Uterus (tissue), 2 donors: ENCODE measurements around the gene GRIK1.

Experiments used
- CTCF ChIP-seq, 4 experiments: fragments of 200-600 bp in 2 of 4; fragments of 450-650 bp in 2 of 4; sonication (generic) in 2 of 4; IDR thresholded peaks; one replicate each; pipeline ENCODE4 v1.5.1; 2016 to 2019; ENCODE audit warnings: antibody characterized with exemption in 4 of 4, mild to moderate bottlenecking in 2 of 4, moderate library complexity in 1 of 4
- POLR2A ChIP-seq, 2 donors: fragments of 450-650 bp; IDR thresholded peaks; one replicate each; pipeline ENCODE4 v1.6.1; 2016; ENCODE audit warnings: antibody characterized with exemption in 2 of 2, mild to moderate bottlenecking in 1 of 2, moderate library complexity in 1 of 2

GRCh38 chr21:29826386-29826785, 113.4 kb downstream of the GRIK1 start:
- TF ChIP-seq POLR2A (IDR thresholded peaks at IDR 0.05) (no peak), CTCF (IDR thresholded peaks at IDR 0.05) (no peak)
